DMS79 (cell line): ENCODE measurements around the gene REPS1.
A peak's percentile ranks its signal among the peaks of the same experiment; 100 is the strongest.
"Not testable (repeated sequence)": the region's sequence is repeated elsewhere in the genome, so short reads cannot be mapped to it uniquely, and the experiment has no call there.

Source experiments
- DNase-seq: peaks from one replicate; lab custom pipeline; 2025; lab: John Stamatoyannopoulos, UW

The REPS1 gene, protein sequence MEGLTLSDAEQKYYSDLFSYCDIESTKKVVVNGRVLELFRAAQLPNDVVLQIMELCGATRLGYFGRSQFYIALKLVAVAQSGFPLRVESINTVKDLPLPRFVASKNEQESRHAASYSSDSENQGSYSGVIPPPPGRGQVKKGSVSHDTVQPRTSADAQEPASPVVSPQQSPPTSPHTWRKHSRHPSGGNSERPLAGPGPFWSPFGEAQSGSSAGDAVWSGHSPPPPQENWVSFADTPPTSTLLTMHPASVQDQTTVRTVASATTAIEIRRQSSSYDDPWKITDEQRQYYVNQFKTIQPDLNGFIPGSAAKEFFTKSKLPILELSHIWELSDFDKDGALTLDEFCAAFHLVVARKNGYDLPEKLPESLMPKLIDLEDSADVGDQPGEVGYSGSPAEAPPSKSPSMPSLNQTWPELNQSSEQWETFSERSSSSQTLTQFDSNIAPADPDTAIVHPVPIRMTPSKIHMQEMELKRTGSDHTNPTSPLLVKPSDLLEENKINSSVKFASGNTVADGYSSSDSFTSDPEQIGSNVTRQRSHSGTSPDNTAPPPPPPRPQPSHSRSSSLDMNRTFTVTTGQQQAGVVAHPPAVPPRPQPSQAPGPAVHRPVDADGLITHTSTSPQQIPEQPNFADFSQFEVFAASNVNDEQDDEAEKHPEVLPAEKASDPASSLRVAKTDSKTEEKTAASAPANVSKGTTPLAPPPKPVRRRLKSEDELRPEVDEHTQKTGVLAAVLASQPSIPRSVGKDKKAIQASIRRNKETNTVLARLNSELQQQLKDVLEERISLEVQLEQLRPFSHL

GRCh38 chr6:138987643-138988468 lies at the start of gene REPS1:
Gene REPS1, minus strand, starts transcription at chr6:138988253. Its CDS starts 571 bp downstream, at chr6:138987682.
- peak; percentile 80 for DNase-seq

DNA sequence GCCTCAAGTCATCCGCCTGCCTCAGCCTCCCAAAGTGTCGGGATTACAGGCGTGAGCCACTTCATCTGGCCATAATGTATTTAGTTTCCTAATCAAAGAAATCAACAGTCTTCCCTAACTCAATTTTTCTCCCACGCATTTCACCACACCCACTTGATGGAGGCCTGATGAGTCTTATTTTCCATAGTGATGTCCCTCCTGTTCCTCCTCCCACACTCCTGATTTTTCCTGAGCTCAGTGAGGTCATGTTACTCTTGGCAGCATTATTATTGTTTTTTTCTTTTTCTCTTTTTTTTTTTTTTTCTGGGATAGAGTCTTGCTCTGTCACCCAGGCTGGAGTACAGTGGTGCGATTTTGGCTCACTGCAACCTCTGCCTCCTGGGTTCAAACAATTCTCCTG lies 49.4 kb upstream of the REPS1 start:
- no peak for DNase-seq

GRCh38 chr6:139030228-139030963 lies 42.3 kb upstream of the REPS1 start:
- no peak for DNase-seq

DNA sequence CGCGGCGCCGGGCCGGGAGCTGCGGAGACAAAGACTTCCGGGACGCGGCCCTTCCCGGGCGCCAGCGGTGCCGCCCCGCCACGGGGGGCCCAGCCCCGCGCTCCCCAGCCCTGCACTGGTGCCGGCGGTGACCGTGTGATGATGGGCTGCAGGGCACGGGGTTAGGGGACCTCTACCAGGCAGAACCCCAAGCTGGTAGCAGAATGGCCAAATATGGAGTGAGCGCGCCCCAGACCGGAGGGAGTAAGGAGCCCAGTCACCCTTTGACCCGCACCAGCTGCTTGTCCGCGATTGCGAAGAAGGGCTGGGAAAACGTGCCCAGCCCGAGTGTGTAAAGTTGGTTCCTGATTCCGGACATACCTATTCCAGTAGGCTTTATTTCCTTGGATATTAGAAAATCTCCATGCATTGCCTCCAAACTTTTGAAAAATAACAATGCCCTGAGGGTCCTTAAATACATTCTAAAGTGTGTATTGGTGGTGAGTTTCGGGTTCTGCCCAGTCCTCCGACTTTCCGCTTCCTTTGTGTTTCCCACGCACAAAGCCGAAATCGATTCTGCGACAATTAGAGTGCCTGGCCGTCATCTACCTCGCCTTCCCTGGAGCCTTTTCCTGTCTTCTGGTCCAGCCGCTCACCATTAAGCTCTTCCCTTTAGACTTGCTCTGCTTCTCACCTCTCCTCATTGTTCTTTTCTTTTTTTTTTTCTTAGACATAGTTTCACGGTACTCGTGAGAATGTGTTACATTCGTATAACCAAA lies 41.6 kb upstream of the REPS1 start:
- no peak for DNase-seq

- peak; percentile 89 for DNase-seq
Observed at GRCh38 chr6:139028658-139029469, 40.8 kb upstream of the REPS1 start, which contains the start of gene ABRACL. Gene ABRACL, plus strand, starts transcription at chr6:139028745. Its CDS starts 5,416 bp downstream, at chr6:139034161.

DNA sequence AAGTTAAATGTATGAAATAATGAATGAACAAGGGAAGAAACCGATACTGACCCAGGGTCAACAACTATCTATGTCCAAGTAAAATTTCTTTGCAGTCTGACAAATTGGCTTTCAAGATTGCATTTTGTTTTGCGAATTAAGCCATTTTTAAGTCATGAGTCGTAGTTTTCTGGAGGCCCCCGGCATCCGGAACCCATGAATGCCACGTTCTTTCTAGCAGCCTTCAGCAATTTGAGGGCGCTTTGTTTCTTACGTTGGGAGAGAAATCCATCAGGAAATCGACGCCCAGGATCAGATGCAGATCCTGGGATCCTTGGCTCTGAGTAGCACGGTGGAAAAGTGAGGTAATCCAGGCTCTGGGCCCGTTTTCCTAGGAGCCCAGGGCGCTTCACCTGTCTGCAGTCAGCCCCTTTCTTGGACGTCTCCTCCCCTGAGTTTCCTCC lies 40.2 kb upstream of the REPS1 start:
- DNase-seq, result no peak

- DNase-seq, result peak; percentile 93
Observed at GRCh38 chr6:139027620-139028182, 39.6 kb upstream of the REPS1 start.

GRCh38 chr6:139025416-139025815 lies 37.4 kb upstream of the REPS1 start:
- not testable (repeated sequence) for DNase-seq

- no peak for DNase-seq
Observed at GRCh38 chr6:139020689-139021088, 32.6 kb upstream of the REPS1 start.

DNA sequence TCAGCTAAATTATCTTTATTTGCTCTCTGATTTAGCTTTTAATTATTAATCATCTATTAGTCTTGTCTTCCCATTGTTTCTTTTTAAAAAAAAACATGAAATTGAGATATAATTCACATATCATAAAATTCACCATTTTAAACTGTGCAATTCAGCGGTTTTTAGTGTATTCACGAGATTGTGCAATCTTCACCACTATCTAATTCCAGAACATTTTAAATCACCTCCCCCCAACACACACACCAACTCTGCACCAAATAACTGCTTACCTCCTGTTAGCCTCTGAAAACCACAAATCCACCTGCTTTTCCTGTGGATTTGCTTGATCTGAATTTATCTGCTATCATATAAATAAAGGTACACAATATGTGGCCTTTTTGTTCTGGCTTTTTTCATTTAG lies 31.7 kb upstream of the REPS1 start:
- DNase-seq, result no peak

GRCh38 chr6:139017227-139017626 lies 29.2 kb upstream of the REPS1 start:
- peak; percentile 65 for DNase-seq

DNA sequence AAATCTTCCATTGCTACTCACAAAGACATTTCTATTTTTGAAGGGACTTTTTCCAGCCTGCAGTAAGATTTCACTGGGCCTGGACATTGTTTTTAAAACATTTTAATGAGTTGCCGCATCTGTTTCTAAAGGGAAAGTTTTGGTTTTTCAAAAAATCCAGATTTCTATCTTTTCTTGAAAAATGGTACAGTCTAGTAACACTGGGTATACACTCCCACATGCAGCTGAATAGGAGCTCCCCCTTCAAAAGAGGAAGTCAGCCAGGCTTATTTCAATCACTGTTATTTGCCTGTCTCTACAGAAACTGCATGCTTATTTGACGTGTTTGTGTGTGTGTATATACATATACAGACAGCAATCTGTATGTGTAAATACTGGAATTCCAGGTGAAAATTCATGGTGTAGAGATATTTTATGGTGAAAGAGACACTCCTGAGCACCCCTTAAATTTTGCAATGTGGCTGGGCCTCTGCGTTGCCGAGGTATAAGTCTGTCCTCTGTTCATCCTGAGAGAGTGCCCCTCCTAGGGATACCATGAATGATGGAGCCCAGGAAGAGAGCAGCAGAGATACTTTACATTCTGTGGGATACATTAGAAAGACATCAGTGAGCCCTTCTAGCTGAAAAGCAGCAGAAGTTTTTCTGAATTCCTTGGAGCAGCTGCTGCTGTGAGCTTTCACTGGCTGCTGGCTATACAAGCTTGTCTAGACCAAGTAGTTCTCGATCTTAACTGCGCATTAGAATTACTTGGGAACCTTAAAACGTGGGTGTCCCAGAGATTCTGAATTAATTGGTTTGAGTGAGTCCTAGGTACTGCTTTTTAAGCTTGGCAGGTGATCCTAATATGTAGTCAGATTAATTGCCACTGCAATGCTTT lies 28.5 kb upstream of the REPS1 start:
- no peak for DNase-seq

GRCh38 chr6:139014945-139015344 lies 26.9 kb upstream of the REPS1 start:
- no peak for DNase-seq

DNA sequence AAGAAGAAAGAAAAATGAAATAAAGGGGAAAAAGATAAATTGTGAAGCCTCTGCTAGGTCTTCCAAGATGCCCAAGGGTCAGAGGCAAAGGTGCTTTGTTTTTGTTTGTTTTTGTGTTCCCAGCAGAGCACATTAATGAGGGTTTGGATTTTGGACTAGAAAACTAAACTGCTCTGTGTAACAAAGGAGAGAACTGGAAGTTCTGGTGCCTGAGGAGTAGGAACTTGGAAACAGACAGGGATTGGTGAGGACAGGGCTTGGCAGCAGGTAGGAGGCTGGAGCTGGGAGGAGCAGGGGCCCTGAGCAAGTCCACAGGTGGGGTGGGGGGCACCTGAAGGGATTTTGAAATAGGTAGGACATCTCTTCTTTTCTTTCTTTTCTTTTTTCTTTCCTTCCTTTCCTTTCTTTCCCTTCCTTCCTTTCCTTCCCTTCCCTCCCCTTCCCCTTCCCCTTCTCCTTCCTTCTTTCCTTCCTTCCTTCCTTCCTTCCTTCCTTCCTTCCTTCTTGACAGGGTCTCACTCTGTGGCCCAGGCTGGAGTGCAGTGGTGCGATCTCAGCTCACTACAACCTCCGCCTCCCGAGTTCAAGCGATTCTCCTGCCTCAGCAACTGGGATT lies 25.2 kb upstream of the REPS1 start:
- no peak for DNase-seq

- no peak for DNase-seq
Observed at GRCh38 chr6:139011980-139012379, 23.9 kb upstream of the REPS1 start.

DNA sequence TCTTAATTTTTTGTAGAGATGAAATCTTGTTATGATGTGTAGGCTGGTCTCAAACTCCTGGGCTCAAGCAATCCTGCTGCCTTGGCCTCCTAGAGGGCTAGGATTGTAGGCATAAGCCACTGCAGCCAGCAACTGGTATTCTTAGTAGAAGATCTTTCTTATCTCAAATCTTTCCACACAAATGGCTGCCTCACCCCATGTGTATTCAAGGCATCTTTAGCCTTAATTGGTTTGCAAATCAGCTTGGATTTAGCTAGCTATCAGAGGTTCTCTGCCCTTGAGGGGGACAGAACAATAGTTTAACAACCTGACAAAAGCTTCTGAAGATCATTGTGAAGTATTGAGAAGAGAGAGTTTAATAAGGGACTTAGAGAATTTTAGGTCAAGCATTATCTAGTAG lies 22.6 kb upstream of the REPS1 start:
- no peak for DNase-seq

- no peak for DNase-seq
Observed at GRCh38 chr6:139008117-139008516, 20.1 kb upstream of the REPS1 start.

- no peak for DNase-seq
Observed at GRCh38 chr6:139007428-139007827, 19.4 kb upstream of the REPS1 start.
